Mucosa of rectum (tissue), 2 donors: ENCODE results near the gene AP1S3.
A peak's percentile ranks its signal among the peaks of the same experiment; 100 is the strongest.

ENCODE experiments used
- H3K27ac ChIP-seq, 2 donors: one replicate each; pipeline ENCODE4 v1.7.0; 2013; ENCODE audit warnings: inconsistent platforms in 2 of 2, low read depth in 2 of 2, low read length in 2 of 2
- H3K27me3 ChIP-seq, 2 donors: one replicate each; pipeline ENCODE4 v1.7.0; 2013; ENCODE audit warnings: low read length in 2 of 2; ENCODE audit not compliant: control insufficient read depth in 2 of 2, insufficient read depth in 2 of 2
- H3K36me3 ChIP-seq, 2 donors: one replicate each; pipeline ENCODE4 v1.7.0; 2013; ENCODE audit warnings: low read length in 2 of 2; ENCODE audit not compliant: control insufficient read depth in 2 of 2, insufficient read depth in 2 of 2
- H3K4me1 ChIP-seq, 2 donors: one replicate each; pipeline ENCODE4 v1.7.0; 2013; ENCODE audit warnings: low read length in 2 of 2, mild to moderate bottlenecking in 1 of 2; ENCODE audit not compliant: control insufficient read depth in 2 of 2, insufficient read depth in 2 of 2
- H3K4me3 ChIP-seq, 2 donors: one replicate each; pipeline ENCODE4 v1.7.0; 2013; ENCODE audit warnings: low read length in 2 of 2
- H3K9ac ChIP-seq, 2 donors: one replicate each; pipeline ENCODE4 v1.7.0; 2013; ENCODE audit warnings: low read length in 2 of 2, low read depth in 1 of 2, mild to moderate bottlenecking in 1 of 2
- H3K9me3 ChIP-seq, 2 donors: one replicate each; pipeline ENCODE4 v1.7.0; 2013; ENCODE audit warnings: low read length in 2 of 2; ENCODE audit not compliant: control insufficient read depth in 2 of 2
- donor health status: healthy.
- donor health status: Normal muscosa, but diverticular disease.

AP1S3 gene

DNA sequence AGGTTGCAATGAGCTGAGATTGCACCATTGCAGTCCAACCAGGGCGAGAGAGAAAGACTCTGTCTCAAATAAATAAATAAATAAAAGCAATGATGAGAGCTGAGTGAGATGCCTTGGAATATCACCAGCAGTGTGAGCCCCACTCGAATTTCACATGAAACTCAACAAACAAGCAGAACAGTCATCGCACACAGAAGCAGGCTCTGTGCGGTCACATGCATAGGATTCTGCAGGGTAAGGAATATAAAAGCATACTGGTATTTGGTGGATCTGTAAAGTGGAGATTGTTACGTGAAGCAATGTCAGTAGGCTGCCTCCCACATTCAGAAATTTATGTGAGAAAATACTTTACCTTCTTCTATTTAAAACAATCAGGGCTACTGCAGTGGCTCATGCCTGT lies 18.0 kb upstream of the AP1S3 start:
- Histone ChIP-seq H3K4me1 (peaks cover under 1 to 4% of the 10 kb centered on the region in 2 donors), H3K4me3 (no peak overlapping the region), H3K9ac (no peak overlapping the region), H3K27ac (no peak overlapping the region), H3K9me3 (peaks cover 0 to 1% of the 10 kb centered on the region in 2 donors), H3K27me3 (no peaks in the 10 kb centered on the region), H3K36me3 (peaks cover 0 to 9% of the 10 kb centered on the region in 2 donors)

DNA sequence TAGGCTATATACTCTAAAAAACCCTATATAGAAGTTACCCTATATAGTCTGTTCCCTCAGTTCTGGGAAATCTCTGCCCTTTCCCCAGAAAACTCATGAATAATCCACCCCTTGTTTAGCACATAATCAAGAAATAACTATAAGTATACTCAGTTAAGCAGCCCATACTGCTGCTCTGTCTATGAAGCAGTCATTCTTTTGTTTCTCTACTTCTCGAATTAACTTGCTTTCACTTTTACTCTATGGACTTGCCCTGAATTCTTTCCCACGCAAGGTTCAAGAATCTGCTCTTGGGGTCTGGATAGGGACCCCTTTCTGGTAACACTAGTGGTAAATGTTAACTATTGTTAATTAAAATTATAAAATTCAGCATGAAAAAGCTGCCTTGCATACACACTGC lies 17.4 kb upstream of the AP1S3 start:
- H3K4me3 ChIP-seq = no peak overlapping the region
- H3K9me3 ChIP-seq = peaks cover 0 to 1% of the 10 kb centered on the region in 2 donors
- peaks cover 0 to 9% of the 10 kb centered on the region in 2 donors for H3K36me3 ChIP-seq
- no peaks in the 10 kb centered on the region for H3K4me1 ChIP-seq
- no peaks in the 10 kb centered on the region for H3K27me3 ChIP-seq
- no peak overlapping the region for H3K9ac ChIP-seq
- H3K27ac ChIP-seq = no peak overlapping the region

DNA sequence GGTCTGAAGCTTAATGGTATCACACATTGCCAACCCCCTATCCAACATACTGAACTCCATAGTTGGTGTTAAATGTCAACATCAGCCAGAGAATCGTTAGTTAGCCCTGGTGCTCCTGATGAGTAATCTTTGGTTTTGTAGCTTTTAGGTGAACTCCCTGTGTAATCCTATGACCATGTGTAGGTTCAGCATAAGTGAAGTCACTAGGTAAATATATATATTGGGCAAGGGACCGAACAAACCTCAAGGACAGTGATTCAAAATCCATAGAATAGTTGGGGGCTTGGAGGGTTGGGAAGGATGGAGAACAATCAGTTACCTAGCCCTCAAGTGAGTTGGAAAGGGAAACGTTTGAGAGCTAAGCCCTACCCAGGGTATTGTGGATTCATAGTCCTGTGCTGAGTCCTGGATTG lies 16.0 kb upstream of the AP1S3 start:
- H3K27me3 ChIP-seq = no peaks in the 10 kb centered on the region
- H3K4me3 ChIP-seq = no peak overlapping the region
- peaks cover 0 to 1% of the 10 kb centered on the region in 2 donors for H3K9me3 ChIP-seq
- H3K27ac ChIP-seq = no peak overlapping the region
- H3K4me1 ChIP-seq = no peaks in the 10 kb centered on the region
- no peak overlapping the region for H3K9ac ChIP-seq
- peaks cover 0 to 9% of the 10 kb centered on the region in 2 donors for H3K36me3 ChIP-seq

DNA sequence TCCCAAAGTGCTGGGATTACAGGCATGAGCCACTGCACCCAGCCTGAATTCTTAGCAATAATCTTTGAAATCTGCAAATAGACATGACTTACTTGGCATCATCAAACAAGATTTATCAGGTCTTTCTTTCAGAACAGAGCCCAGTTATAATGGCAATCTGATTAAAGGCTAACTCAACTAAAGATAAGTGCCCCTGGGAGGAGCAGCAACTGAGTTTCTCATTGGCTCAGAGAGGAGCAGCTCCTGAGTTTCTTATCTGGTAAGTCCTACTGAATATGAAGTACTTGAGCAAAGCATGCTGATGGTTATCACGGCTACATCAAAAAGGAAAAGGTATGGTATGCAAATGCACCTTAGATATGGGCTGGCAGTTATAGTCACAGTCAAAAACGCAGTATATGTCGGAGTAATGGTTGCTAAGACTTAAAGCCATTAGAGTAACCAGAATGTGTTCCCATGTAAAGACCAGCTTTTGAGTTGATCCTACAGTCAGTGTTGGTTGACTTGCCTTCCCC lies 15.0 kb upstream of the AP1S3 start:
- Histone ChIP-seq H3K27ac (no peak overlapping the region), H3K9me3 (peaks cover 0 to 1% of the 10 kb centered on the region in 2 donors), H3K9ac (no peak overlapping the region), H3K27me3 (no peaks in the 10 kb centered on the region), H3K4me1 (no peaks in the 10 kb centered on the region), H3K4me3 (no peak overlapping the region), H3K36me3 (peaks cover 0 to 9% of the 10 kb centered on the region in 2 donors)

GRCh38 chr2:223847410-223847809 lies 10.0 kb upstream of the AP1S3 start:
- Histone ChIP-seq H3K4me3 (no peak overlapping the region), H3K36me3 (no peaks in the 10 kb centered on the region), H3K9ac (no peak overlapping the region), H3K4me1 (no peaks in the 10 kb centered on the region), H3K27me3 (no peaks in the 10 kb centered on the region), H3K9me3 (peaks cover 0 to 1% of the 10 kb centered on the region in 2 donors), H3K27ac (no peak overlapping the region)

DNA sequence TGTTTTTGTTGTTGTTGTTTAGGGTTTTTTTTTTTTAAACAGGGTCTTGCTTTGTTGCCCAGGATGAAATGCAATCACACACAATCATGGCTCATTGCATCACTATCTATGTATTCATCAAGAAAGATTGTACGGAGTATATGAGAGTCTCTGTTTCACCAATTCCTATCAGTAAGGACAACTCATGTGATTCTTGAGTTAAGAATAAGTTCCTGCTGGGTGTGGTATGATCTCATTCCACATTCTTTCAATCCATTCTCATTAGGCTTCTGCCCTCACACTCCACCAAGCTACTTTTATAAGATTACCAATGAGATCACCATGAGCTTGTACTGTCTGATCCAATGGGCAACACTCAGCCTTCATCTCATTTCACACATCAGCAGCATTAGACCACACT lies 9.1 kb upstream of the AP1S3 start:
- no peak overlapping the region for H3K9ac ChIP-seq
- H3K27ac ChIP-seq = no peak overlapping the region
- no peaks in the 10 kb centered on the region for H3K36me3 ChIP-seq
- H3K4me3 ChIP-seq = no peak overlapping the region
- peaks cover 0 to 1% of the 10 kb centered on the region in 2 donors for H3K9me3 ChIP-seq
- H3K27me3 ChIP-seq = no peaks in the 10 kb centered on the region
- H3K4me1 ChIP-seq = no peaks in the 10 kb centered on the region

DNA sequence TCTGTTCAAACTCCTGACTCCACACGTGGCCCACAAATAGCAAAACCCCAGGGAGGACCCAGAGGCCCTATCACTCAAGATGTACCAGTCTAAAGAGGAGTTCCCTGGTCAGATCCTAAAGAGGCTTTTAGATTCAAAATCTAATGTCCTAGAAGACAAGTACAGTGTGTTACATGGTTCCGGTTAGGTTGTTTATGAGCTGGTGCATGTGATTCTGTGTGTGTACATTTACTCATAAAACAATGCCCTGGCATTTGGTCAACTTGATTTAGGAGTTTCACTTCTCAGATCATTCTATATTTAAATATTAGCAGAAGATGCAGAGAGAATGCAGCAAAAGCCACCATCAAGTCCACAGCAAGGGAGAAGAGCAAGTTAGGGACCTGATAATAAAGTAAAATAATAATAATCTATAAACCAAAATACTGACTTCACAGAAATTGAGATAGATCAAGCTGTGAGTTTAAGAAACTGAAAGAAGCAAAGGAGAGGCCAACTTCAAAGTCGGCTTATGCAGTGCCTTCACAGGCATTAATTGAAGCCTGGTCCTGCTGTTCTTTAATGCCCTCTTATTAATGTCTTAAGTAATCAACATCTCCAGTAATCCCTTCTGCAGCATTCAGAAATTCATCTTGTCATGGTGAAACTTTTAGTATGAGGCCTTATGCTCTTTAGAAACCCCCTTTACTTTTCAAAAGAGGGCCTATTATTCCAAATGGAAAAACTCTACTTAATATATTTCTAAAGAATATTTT lies 4.2 kb upstream of the AP1S3 start:
- no peak overlapping the region for H3K4me3 ChIP-seq
- no peaks in the 10 kb centered on the region for H3K9me3 ChIP-seq
- peak overlapping the region in 1 of 2 donors; percentile 60 for H3K27ac ChIP-seq
- H3K4me1 ChIP-seq = peaks cover 3 to 8% of the 10 kb centered on the region in 2 donors
- H3K27me3 ChIP-seq = no peaks in the 10 kb centered on the region
- H3K36me3 ChIP-seq = no peaks in the 10 kb centered on the region
- no peak overlapping the region for H3K9ac ChIP-seq

- Histone ChIP-seq H3K4me3 (peak overlapping the region in 1 of 2 donors; percentile 71), H3K9me3 (no peaks in the 10 kb centered on the region), H3K4me1 (peaks cover 7 to 10% of the 10 kb centered on the region in 2 donors), H3K9ac (peak overlapping the region in 1 of 2 donors; percentile 3), H3K27me3 (no peaks in the 10 kb centered on the region), H3K27ac (no peak overlapping the region), H3K36me3 (no peaks in the 10 kb centered on the region)
These were observed 1.5 kb downstream of the AP1S3 start for GRCh38 chr2:223835701-223836532.

GRCh38 chr2:223834431-223834830 lies 3.0 kb downstream of the AP1S3 start:
- H3K4me1 ChIP-seq = peaks cover 7 to 10% of the 10 kb centered on the region in 2 donors
- no peak overlapping the region for H3K9ac ChIP-seq
- no peaks in the 10 kb centered on the region for H3K27me3 ChIP-seq
- H3K27ac ChIP-seq = no peak overlapping the region
- H3K36me3 ChIP-seq = no peaks in the 10 kb centered on the region
- H3K4me3 ChIP-seq = no peak overlapping the region
- no peaks in the 10 kb centered on the region for H3K9me3 ChIP-seq
